HG02610 (cell line): ENCODE data around the gene MROH2A.
"Not testable (repeated sequence)": the region's sequence is repeated elsewhere in the genome, so short reads cannot be mapped to it uniquely, and the experiment has no call there.

Experiments
- ATAC-seq: cut with Tn5 transposase; IDR thresholded peaks from one replicate; pipeline ENCODE4 v1.9.1; 2021; ENCODE audit warnings: mild to moderate bottlenecking, moderate library complexity; ENCODE audit not compliant: unreplicated experiment

The MROH2A gene

GRCh38 chr2:233778030-233778429, at the start of gene MROH2A:
Gene MROH2A (plus strand): TSS chr2:233778330. CDS start chr2:233779359, 1,029 bp downstream.
- ATAC-seq, result no peak

GRCh38 chr2:233728723-233729301, 49.3 kb upstream of the MROH2A start, which contains the start of gene UGT1A3:
Gene UGT1A3 (plus strand): TSS chr2:233729042. CDS start chr2:233729127, 85 bp downstream.
- ATAC-seq, result no peak

- not testable (repeated sequence) for ATAC-seq
Observed at GRCh38 chr2:233736868-233737653, 41.1 kb upstream of the MROH2A start.

- ATAC-seq, result no peak
Observed at GRCh38 chr2:233740870-233741269, 37.3 kb upstream of the MROH2A start.

GRCh38 chr2:233743464-233744259, 34.5 kb upstream of the MROH2A start:
- ATAC-seq, result no peak

- ATAC-seq, result no peak
Observed at GRCh38 chr2:233745073-233745755, 32.9 kb upstream of the MROH2A start.

- ATAC-seq, result not testable (repeated sequence)
Observed at GRCh38 chr2:233745838-233746237, 32.3 kb upstream of the MROH2A start.

GRCh38 chr2:233746475-233747282, 31.5 kb upstream of the MROH2A start:
- ATAC-seq, result no peak

- no peak for ATAC-seq
Observed at GRCh38 chr2:233747283-233747544, 30.9 kb upstream of the MROH2A start.

GRCh38 chr2:233750689-233751088, 27.4 kb upstream of the MROH2A start:
- not testable (repeated sequence) for ATAC-seq

GRCh38 chr2:233751212-233752009, 26.7 kb upstream of the MROH2A start:
- not testable (repeated sequence) for ATAC-seq

- no peak for ATAC-seq
Observed at GRCh38 chr2:233754872-233755611, 23.1 kb upstream of the MROH2A start.

- no peak for ATAC-seq
Observed at GRCh38 chr2:233756429-233757081, 21.6 kb upstream of the MROH2A start.

- ATAC-seq, result no peak
Observed at GRCh38 chr2:233758141-233758540, 20.0 kb upstream of the MROH2A start.

GRCh38 chr2:233758849-233759248, 19.3 kb upstream of the MROH2A start:
- ATAC-seq, result no peak

GRCh38 chr2:233760043-233760442, 18.1 kb upstream of the MROH2A start, which contains the start of gene UGT1A1:
Gene UGT1A1 (plus strand): TSS chr2:233760270. CDS start chr2:233760288, 18 bp downstream.
- no peak for ATAC-seq

GRCh38 chr2:233761040-233761769, 16.9 kb upstream of the MROH2A start:
- ATAC-seq, result no peak

GRCh38 chr2:233764264-233764663, 13.9 kb upstream of the MROH2A start:
- no peak for ATAC-seq
